OCI-LY1 (cell line): ENCODE data around the gene CPNE5.

ENCODE experiments used
- CTCF ChIP-seq: fragments of 200-600 bp; sonication (generic), shearing (Covaris generic); IDR thresholded peaks from 2 replicates; pipeline ENCODE4 v1.5.1; 2017; ENCODE audit warnings: mild to moderate bottlenecking, antibody characterized with exemption, low read length, moderate library complexity, mixed read lengths
- EZH2 ChIP-seq: fragments of 200-600 bp; sonication (generic), shearing (Covaris generic); IDR thresholded peaks from 2 replicates; pipeline ENCODE4 v1.8.0; 2017; ENCODE audit warnings: borderline replicate concordance, mixed run types, mild to moderate bottlenecking, antibody characterized with exemption, low read length, moderate library complexity, mixed read lengths

- TF ChIP-seq CTCF (no peak), EZH2 (no peak)
These were observed 15.7 kb downstream of the CPNE5 start for GRCh38 chr6:36823421-36824096.
